HFFc6 (cell line): ENCODE results near the gene TOMM34. TPM values are rescaled to one million over a fixed set of nuclear protein-coding genes. Genes with fewer than 3 reads are reported as not detected.

Experiments used
- DNase-seq: peaks from one replicate; pipeline ENCODE4 v3.0.0-alpha.2; 2018
- H3K27ac Mint-ChIP-seq: 2 replicates; pipeline ENCODE4 v1.8.0; 2020; ENCODE audit warnings: mild to moderate bottlenecking, mixed read lengths
- H3K27me3 Mint-ChIP-seq: 2 replicates; pipeline ENCODE4 v1.8.0; 2021; ENCODE audit warnings: mild to moderate bottlenecking, moderate library complexity, mixed read lengths; ENCODE audit not compliant: insufficient read depth
- H3K36me3 Mint-ChIP-seq: 2 replicates; pipeline ENCODE4 v1.8.0; 2021; ENCODE audit warnings: low read depth, mixed read lengths
- H3K4me1 Mint-ChIP-seq: 2 replicates; pipeline ENCODE4 v1.8.0; 2020; ENCODE audit warnings: low read depth, mixed read lengths
- H3K4me3 Mint-ChIP-seq: 2 replicates; pipeline ENCODE4 v1.8.0; 2020; ENCODE audit warnings: mild to moderate bottlenecking, moderate library complexity, mixed read lengths
- H3K9me3 Mint-ChIP-seq: 2 replicates; pipeline ENCODE4 v1.8.0; 2020; ENCODE audit warnings: mild to moderate bottlenecking, mixed read lengths
- CTCF ChIP-seq: fragments of 200-600 bp; sonication (generic); IDR thresholded peaks from 2 replicates; pipeline ENCODE4 v1.5.0; 2021; ENCODE audit warnings: antibody characterized with exemption, mild to moderate bottlenecking
- total RNA-seq, 6 experiments: library from RNA; stranded (reverse); fragmentation: NEBNext Ultra II Directional; extraction: Animal tissue kit (Norgen Biotek cat#: 25700); gene quantifications; 2 replicates in 1 of 6; 3 replicates in 5 of 6; pipeline ENCODE4 v1.2.3, GENCODE V29; 2021

The TOMM34 gene
- total RNA-seq, 6 experiments from 2014 or later, result 88.5 to 96.5 (median 93.0) TPM

DNA sequence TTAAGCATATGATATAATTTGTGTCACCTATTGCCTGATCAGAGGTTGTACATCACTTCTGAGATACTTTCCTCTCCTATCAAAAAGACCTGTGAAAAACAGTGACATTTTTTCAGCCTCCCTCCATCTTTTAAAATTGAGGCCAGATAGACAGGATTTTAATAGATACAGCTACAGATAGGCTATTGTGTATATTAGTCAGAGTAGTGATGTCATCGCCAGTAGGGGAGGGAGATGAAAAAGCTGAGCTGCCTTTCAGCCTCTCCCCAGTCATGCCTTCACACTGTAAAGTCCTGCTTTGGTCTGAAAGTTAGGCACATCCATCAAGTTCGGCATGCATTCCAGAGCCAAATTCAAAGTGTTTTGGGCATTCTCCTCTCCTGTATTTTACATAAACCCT, 58.2 kb downstream of the TOMM34 start:
- peaks cover 43% of the 10 kb centered on the region for H3K4me1 Mint-ChIP-seq
- H3K27me3 Mint-ChIP-seq, result no peaks in the 10 kb centered on the region
- H3K9me3 Mint-ChIP-seq, result no peaks in the 10 kb centered on the region
- peaks cover 43% of the 10 kb centered on the region for H3K36me3 Mint-ChIP-seq
- no peak overlapping the region for H3K27ac Mint-ChIP-seq
- no peak overlapping the region for H3K4me3 Mint-ChIP-seq
- TF ChIP-seq CTCF, result no peak
- DNase-seq, result peak; percentile 48

DNA sequence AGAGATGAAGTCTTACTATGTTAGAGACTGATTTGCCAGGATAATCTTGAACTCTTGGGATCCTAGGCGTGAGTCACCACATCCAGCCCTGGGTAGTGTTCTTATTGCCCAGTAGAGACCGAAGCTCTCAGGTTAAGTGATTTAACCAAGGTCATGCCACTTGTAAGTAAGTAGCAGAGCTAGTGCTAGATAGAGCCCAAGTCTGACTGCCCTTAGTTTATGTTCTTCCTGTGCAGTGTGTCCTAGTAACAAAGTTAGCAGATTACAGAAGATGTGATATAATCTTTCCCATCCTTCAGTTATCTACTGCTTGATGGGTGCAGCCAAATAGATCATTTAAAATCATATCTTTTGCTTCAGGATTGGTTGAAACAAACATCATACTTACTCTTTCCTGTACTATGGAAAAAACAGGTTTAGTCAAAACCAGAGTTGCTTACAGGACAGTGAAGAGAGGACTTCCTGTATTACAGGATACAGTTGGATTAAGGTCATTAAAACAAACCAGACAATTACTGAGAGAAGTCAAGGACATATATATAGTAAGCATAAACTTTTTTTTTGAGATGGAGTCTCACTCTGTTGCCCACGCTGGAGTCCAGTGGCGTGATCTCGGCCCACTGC, 59.9 kb downstream of the TOMM34 start:
- no peaks in the 10 kb centered on the region for H3K27me3 Mint-ChIP-seq
- no peaks in the 10 kb centered on the region for H3K9me3 Mint-ChIP-seq
- peaks cover 37% of the 10 kb centered on the region for H3K36me3 Mint-ChIP-seq
- peaks cover 60% of the 10 kb centered on the region for H3K4me1 Mint-ChIP-seq
- TF ChIP-seq CTCF, result no peak
- H3K4me3 Mint-ChIP-seq, result no peak overlapping the region
- DNase-seq, result no peak
- H3K27ac Mint-ChIP-seq, result peak overlapping the region; percentile 33; the same call in 1 of the 2 replicates

GRCh38 chr20:44897133-44897532, 63.1 kb downstream of the TOMM34 start:
- H3K27ac Mint-ChIP-seq, result no peak overlapping the region

DNA sequence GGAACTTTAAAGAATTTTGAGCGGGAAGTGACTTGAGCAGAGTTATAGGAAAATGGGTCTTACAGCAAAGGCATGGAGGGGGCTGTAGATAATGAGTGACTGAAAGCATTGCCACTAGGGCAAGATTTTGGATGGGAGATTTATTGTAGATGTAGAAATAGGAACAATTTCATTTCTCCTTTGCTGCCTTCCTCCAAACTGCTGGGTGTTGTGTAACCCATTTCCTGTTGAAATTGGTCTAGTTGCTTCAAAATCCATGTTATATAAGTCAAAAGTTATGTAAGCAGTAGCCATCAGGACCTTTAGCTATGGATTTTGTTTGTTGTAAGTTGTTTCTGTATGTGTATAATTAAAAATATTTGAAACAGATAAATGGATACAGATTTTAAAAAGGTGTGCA, 63.6 kb downstream of the TOMM34 start:
- peaks cover 1% of the 10 kb centered on the region; the same call in 1 of the 2 replicates for H3K27me3 Mint-ChIP-seq
- peaks cover 24% of the 10 kb centered on the region for H3K36me3 Mint-ChIP-seq
- TF ChIP-seq CTCF, result no peak
- H3K4me1 Mint-ChIP-seq, result peaks cover 61% of the 10 kb centered on the region
- no peak for DNase-seq
- H3K27ac Mint-ChIP-seq, result peak overlapping the region; percentile 33; the same call in 1 of the 2 replicates
- H3K4me3 Mint-ChIP-seq, result no peak overlapping the region
- no peaks in the 10 kb centered on the region for H3K9me3 Mint-ChIP-seq

More at GRCh38 chr20:44897133-44897532, 63.1 kb downstream of the TOMM34 start:
- Mint-ChIP-seq H3K4me3 (no peak overlapping the region), H3K36me3 (peaks cover 20% of the 10 kb centered on the region), H3K4me1 (peaks cover 67% of the 10 kb centered on the region), H3K9me3 (no peaks in the 10 kb centered on the region), H3K27me3 (peaks cover 1% of the 10 kb centered on the region; the same call in 1 of the 2 replicates)
- no peak for DNase-seq
- TF ChIP-seq CTCF, result no peak

- no peak for TF ChIP-seq CTCF
- H3K36me3 Mint-ChIP-seq, result peaks cover 21% of the 10 kb centered on the region
- H3K9me3 Mint-ChIP-seq, result no peaks in the 10 kb centered on the region
- 0 out of 2 replicates have a peak overlapping the region, but pooled peaks have one; percentile 3 for H3K27ac Mint-ChIP-seq
- peaks cover 1% of the 10 kb centered on the region; the same call in 1 of the 2 replicates for H3K27me3 Mint-ChIP-seq
- peaks cover 48% of the 10 kb centered on the region for H3K4me1 Mint-ChIP-seq
- no peak for DNase-seq
- H3K4me3 Mint-ChIP-seq, result no peak overlapping the region
Measured at GRCh38 chr20:44894959-44895358, 65.2 kb downstream of the TOMM34 start.

Other genes with a start within 250 kb of the TOMM34 start
- gene CCN5, start 245.0 kb downstream of the TOMM34 start, total RNA-seq, result under 1 TPM in 1 of 6 experiments, not detected in 5; 0.14 TPM
- under 1 TPM in 5 of 6 experiments, not detected in 1; 0.07 to 0.28 (median 0.21) TPM for gene KCNK15, start 214.5 kb downstream of the TOMM34 start, total RNA-seq
- gene RIMS4, start 149.9 kb downstream of the TOMM34 start, total RNA-seq, result not detected
- 100 to 1,000 TPM; 284 to 315 (median 301) TPM for gene YWHAB, start 74.7 kb downstream of the TOMM34 start, total RNA-seq
- gene PABPC1L, start 50.3 kb downstream of the TOMM34 start, total RNA-seq, result 10 to 100 TPM; 14.4 to 22.4 (median 16.6) TPM
- gene STK4, start 6.1 kb upstream of the TOMM34 start, total RNA-seq, result 10 to 100 TPM; 34.3 to 46.6 (median 36.6) TPM
- gene KCNS1, start 140.7 kb upstream of the TOMM34 start, total RNA-seq, result under 1 TPM; 0.46 to 0.95 (median 0.73) TPM
- gene WFDC5, start 154.8 kb upstream of the TOMM34 start, total RNA-seq, result not detected
- not detected for gene WFDC12, start 164.1 kb upstream of the TOMM34 start, total RNA-seq
- gene PI3, start 214.5 kb upstream of the TOMM34 start, total RNA-seq, result not detected
- gene SEMG1, start 246.6 kb upstream of the TOMM34 start, total RNA-seq, result not detected